ENCODE data around the gene CADM1. TPM values are rescaled to one million over a fixed set of nuclear protein-coding genes. Genes with fewer than 3 reads are reported as not detected.

The CADM1 gene
- polyA plus RNA-seq, 1 donor (not counting 4 experiments of a cell fraction or from before 2014, with no cell fraction given), result 9.5 TPM

DNA sequence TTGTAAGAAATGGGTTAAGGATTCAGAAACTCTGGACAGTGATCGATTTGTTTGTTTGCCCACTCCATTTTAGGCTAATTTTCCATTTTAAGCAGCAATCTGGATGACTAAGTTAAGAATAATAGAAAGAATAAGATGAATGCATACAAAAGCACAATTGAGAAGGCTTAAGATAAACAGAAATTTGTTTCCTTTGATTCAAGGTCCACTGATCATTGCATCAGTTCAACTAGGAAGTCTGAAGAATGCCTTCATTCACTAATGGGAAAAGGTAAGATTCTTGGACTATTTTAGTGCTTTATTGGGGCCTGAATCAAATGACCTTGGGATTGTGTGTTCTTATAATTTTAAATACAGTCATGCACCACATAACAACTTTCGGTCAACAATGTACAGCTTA, 140.8 kb downstream of the CADM1 start:
- no peaks in the 10 kb centered on the region for H3K9me3 ChIP-seq (ENCODE audit: control insufficient read depth, low read depth, low read length)
- no peak overlapping the region for H3K27ac ChIP-seq (ENCODE audit: control insufficient read depth, insufficient read depth, low read length)
- H3K27me3 ChIP-seq (ENCODE audit: control insufficient read depth, extremely low read depth, insufficient read depth, low read length), result no peaks in the 10 kb centered on the region
- H3K79me2 ChIP-seq (ENCODE audit: control insufficient read depth, insufficient read depth, low read length), result no peaks in the 10 kb centered on the region
- TF ChIP-seq, protein P1, sequence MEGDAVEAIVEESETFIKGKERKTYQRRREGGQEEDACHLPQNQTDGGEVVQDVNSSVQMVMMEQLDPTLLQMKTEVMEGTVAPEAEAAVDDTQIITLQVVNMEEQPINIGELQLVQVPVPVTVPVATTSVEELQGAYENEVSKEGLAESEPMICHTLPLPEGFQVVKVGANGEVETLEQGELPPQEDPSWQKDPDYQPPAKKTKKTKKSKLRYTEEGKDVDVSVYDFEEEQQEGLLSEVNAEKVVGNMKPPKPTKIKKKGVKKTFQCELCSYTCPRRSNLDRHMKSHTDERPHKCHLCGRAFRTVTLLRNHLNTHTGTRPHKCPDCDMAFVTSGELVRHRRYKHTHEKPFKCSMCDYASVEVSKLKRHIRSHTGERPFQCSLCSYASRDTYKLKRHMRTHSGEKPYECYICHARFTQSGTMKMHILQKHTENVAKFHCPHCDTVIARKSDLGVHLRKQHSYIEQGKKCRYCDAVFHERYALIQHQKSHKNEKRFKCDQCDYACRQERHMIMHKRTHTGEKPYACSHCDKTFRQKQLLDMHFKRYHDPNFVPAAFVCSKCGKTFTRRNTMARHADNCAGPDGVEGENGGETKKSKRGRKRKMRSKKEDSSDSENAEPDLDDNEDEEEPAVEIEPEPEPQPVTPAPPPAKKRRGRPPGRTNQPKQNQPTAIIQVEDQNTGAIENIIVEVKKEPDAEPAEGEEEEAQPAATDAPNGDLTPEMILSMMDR (optimal IDR thresholded peaks at IDR 0.05 in 1 of 3, IDR thresholded peaks at IDR 0.05 in 1 of 3, conservative IDR thresholded peaks at IDR 0.05 in 1 of 3; ENCODE audit: extremely low read depth in 1 of 3, insufficient read depth in 2 of 3, low read length in 3 of 3), result no peak
- TF ChIP-seq EZH2 (IDR thresholded peaks at IDR 0.05; ENCODE audit: low read length), result no peak
- H4K20me1 ChIP-seq (ENCODE audit: control insufficient read depth, extremely low read depth, insufficient read depth, low read length), result no peaks in the 10 kb centered on the region
- FAIRE-seq (no peak), DNase-seq (ENCODE audit: low read depth, low spot score) (no peak)
- H3K4me3 ChIP-seq (ENCODE audit: control insufficient read depth in 2 of 3, extremely low read depth in 1 of 3, insufficient read depth in 2 of 3, low read depth in 1 of 3, low read length in 3 of 3), result no peak overlapping the region
- no peaks in the 10 kb centered on the region for H3K4me1 ChIP-seq (ENCODE audit: control insufficient read depth, extremely low read depth, insufficient read depth, low read length)
- no peak overlapping the region for H2AFZ ChIP-seq (ENCODE audit: control insufficient read depth, low read length)
- no peak overlapping the region for H3K4me2 ChIP-seq (ENCODE audit: control insufficient read depth, extremely low read depth, insufficient read depth, low read depth, low read length)
- dilution Hi-C loops (cut with MboI; ENCODE audit: extremely low pct_ligation_motif_present, low sequenced_read_pairs), result no loop called here
- H3K9me1 ChIP-seq (ENCODE audit: control insufficient read depth, extremely low read depth, insufficient read depth, low read length), result no peaks in the 10 kb centered on the region
- no peak overlapping the region for H3K9ac ChIP-seq (ENCODE audit: control insufficient read depth, extremely low read depth, insufficient read depth, low read length)
- no peaks in the 10 kb centered on the region for H3K36me3 ChIP-seq (ENCODE audit: control insufficient read depth in 2 of 2, extremely low read depth in 1 of 2, insufficient read depth in 2 of 2, low read length in 2 of 2)

DNA sequence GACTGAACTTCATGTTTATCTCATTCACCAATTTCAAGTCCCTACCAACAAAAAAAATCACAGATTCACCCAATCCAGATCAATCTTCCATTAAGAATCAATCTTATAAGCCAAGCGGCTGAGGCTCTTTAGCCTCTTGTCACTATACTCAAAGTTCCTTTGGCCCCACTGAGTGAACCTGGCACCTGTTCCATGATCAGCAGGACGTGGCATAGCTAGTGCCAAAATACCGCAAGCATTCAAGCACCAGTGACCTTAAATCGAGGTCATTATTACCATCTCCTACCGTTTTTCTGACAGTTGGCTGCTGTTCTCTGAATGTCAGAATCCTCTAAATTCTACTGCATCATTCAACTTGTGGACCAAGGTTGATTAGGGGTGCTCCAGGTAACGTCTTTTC, 141.2 kb downstream of the CADM1 start:
- dilution Hi-C loops (cut with MboI; ENCODE audit: extremely low pct_ligation_motif_present, low sequenced_read_pairs), result no loop called here
- TF ChIP-seq, protein P1 (optimal IDR thresholded peaks at IDR 0.05 in 1 of 3, IDR thresholded peaks at IDR 0.05 in 1 of 3, conservative IDR thresholded peaks at IDR 0.05 in 1 of 3; ENCODE audit: extremely low read depth in 1 of 3, insufficient read depth in 2 of 3, low read length in 3 of 3), result no peak
- TF ChIP-seq EZH2 (IDR thresholded peaks at IDR 0.05; ENCODE audit: low read length), result no peak
- Histone ChIP-seq H3K4me1 (ENCODE audit: control insufficient read depth, extremely low read depth, insufficient read depth, low read length) (no peaks in the 10 kb centered on the region), H3K4me3 (ENCODE audit: control insufficient read depth in 2 of 3, extremely low read depth in 1 of 3, insufficient read depth in 2 of 3, low read depth in 1 of 3, low read length in 3 of 3) (no peak overlapping the region), H3K9ac (ENCODE audit: control insufficient read depth, extremely low read depth, insufficient read depth, low read length) (no peak overlapping the region), H3K36me3 (ENCODE audit: control insufficient read depth in 2 of 2, extremely low read depth in 1 of 2, insufficient read depth in 2 of 2, low read length in 2 of 2) (no peaks in the 10 kb centered on the region), H4K20me1 (ENCODE audit: control insufficient read depth, extremely low read depth, insufficient read depth, low read length) (no peaks in the 10 kb centered on the region), H3K9me3 (ENCODE audit: control insufficient read depth, low read depth, low read length) (no peaks in the 10 kb centered on the region), H3K27me3 (ENCODE audit: control insufficient read depth, extremely low read depth, insufficient read depth, low read length) (no peaks in the 10 kb centered on the region), H2AFZ (ENCODE audit: control insufficient read depth, low read length) (no peak overlapping the region), H3K27ac (ENCODE audit: control insufficient read depth, insufficient read depth, low read length) (no peak overlapping the region), H3K4me2 (ENCODE audit: control insufficient read depth, extremely low read depth, insufficient read depth, low read depth, low read length) (no peak overlapping the region), H3K9me1 (ENCODE audit: control insufficient read depth, extremely low read depth, insufficient read depth, low read length) (no peaks in the 10 kb centered on the region), H3K79me2 (ENCODE audit: control insufficient read depth, insufficient read depth, low read length) (no peaks in the 10 kb centered on the region)
- FAIRE-seq (no peak), DNase-seq (ENCODE audit: low read depth, low spot score) (no peak)

All from keratinocyte (primary cell).